NCI-H460 (cell line): Measurements from ENCODE around the gene CNOT2. TPM values are rescaled to one million over a fixed set of nuclear protein-coding genes. Genes with fewer than 3 reads are reported as not detected.

Experiments used
- DNase-seq: peaks from one replicate; pipeline ENCODE4 v3.0.0-alpha.2; 2016; ENCODE audit warnings: low read depth; ENCODE audit errors: extremely low read depth
- polyA plus RNA-seq: library from polyadenylated mRNA; depleted of rRNA; stranded (reverse); fragments of >200 nt; gene quantifications from 2 replicates; pipeline ENCODE4 v1.2.3, GENCODE V29; 2014; cell fraction: nucleus; rRNA removed
- total RNA-seq: library from RNA; depleted of rRNA; stranded (reverse); fragments of >200 nt; shearing (Covaris generic); gene quantifications from 2 replicates; pipeline ENCODE4 v1.2.3, GENCODE V29; 2014; rRNA removed

CNOT2 gene, protein sequence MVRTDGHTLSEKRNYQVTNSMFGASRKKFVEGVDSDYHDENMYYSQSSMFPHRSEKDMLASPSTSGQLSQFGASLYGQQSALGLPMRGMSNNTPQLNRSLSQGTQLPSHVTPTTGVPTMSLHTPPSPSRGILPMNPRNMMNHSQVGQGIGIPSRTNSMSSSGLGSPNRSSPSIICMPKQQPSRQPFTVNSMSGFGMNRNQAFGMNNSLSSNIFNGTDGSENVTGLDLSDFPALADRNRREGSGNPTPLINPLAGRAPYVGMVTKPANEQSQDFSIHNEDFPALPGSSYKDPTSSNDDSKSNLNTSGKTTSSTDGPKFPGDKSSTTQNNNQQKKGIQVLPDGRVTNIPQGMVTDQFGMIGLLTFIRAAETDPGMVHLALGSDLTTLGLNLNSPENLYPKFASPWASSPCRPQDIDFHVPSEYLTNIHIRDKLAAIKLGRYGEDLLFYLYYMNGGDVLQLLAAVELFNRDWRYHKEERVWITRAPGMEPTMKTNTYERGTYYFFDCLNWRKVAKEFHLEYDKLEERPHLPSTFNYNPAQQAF
- 109 and 127 TPM in 2 replicates for total RNA-seq
- polyA plus RNA-seq: 91.9 and 134 TPM in 2 replicates

GRCh38 chr12:70242695-70243509, at the start of gene CNOT2:
Gene CNOT2, plus strand, starts transcription at chr12:70243433. Its CDS starts 34,794 bp downstream, at chr12:70278227.
- peak; percentile 93 for DNase-seq

- no peak for DNase-seq
Measured at GRCh38 chr12:70194076-70194475, 49.2 kb upstream of the CNOT2 start.

DNA sequence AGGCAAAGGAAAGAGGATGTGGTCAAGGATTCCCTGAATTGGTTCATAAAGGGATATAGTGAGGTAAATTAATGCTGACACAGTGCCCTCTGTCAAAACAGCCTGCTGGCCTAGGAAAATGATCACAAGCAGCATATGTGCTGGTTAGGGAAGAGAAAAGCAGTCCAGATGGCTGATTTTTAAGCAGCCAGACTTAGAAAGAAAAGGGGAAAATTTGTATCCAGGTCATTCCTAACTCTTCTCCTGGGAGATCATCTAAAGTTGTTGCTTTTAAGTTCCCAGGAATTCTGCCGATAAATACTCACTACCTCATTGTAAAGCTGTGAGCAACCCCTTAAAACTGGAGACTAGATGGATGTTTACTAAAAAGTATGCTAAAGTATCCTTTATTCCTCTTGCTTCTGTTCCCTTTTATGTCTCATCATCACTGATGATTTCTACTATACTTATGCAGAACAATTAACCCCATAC, 46.4 kb upstream of the CNOT2 start:
- DNase-seq: no peak

DNA sequence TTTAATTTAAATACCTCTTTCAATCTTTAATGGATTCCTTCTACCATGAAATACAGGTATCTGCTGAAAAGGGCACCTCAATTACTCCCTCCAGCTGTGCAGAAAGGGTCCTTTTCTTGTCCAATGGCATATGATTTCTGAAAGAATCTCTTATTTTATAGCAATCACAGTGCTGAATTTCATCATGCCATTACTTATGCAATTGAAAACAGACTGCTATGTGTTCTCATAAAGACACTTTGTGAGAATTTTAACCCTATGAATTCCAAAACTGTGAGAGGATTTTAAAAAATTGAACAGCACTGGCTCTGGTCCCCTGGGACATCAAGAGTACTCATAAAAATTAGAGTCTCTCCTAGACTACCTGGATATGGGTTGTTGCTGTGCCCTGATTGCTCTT, 45.9 kb upstream of the CNOT2 start:
- no peak for DNase-seq

DNA sequence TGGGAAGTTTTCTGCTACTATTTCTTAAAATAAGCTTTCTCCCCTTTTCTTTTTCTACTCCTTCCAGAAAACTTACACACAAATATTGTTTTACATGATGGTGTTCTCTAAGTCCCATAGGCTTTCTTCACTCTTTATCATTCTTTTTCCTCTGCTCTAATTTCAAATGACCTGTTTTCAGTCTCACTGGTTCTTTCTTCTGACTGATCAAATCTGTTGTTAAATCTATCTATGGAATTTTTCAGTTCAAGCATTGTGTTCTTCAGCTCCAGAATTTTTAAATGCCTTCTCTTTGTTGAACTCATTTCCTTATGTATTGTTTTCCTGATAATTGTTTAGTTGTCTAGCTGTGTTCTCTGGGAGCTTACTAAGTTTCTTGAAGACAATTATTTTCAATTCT, 29.5 kb upstream of the CNOT2 start:
- no peak for DNase-seq

- DNase-seq: no peak
Measured at GRCh38 chr12:70214972-70215617, 28.1 kb upstream of the CNOT2 start.

- no peak for DNase-seq
Measured at GRCh38 chr12:70217416-70217815, 25.8 kb upstream of the CNOT2 start.

GRCh38 chr12:70221626-70222025, 21.6 kb upstream of the CNOT2 start:
- DNase-seq: no peak

GRCh38 chr12:70227911-70228310, 15.3 kb upstream of the CNOT2 start:
- no peak for DNase-seq

GRCh38 chr12:70230934-70231606, 12.2 kb upstream of the CNOT2 start:
- no peak for DNase-seq

DNA sequence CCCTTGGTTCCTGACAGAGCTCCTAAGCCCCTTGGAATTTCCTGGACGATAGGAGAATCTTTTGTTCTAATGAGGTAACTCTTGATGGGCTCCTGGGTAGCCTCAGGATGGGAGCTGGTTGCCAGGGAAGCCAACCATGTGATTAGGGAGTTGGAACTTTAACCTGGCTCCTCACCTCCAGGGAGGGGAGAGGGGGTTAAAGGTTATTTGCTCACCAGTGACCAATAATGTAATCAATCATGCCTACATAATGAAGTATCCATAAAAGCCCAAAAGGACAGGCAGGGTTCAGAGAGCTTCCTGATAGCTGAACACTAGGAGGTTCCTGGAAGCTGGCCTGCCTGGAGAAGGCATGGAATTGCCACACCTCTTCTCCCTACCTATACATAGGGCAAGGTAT, 6.2 kb upstream of the CNOT2 start:
- DNase-seq: no peak

DNA sequence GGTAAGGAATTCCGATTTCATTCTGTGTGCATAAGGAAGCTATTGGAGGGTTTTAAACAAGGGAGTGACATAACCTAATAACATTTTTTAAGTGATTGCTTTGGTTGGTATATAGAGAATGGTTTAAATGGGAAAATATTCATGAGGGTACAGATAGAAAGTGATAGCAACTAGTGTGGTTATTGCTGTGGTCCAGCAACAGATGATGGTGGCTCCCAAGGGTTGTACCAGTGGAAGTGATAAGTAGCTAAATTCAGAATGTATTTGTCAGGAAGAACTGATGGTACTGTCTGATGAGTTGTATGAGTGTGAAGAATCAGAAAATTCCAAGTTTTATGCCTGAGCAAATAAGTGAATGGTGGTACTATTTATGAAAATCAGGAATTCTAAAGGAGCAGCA, 2.6 kb upstream of the CNOT2 start:
- DNase-seq: no peak

DNA sequence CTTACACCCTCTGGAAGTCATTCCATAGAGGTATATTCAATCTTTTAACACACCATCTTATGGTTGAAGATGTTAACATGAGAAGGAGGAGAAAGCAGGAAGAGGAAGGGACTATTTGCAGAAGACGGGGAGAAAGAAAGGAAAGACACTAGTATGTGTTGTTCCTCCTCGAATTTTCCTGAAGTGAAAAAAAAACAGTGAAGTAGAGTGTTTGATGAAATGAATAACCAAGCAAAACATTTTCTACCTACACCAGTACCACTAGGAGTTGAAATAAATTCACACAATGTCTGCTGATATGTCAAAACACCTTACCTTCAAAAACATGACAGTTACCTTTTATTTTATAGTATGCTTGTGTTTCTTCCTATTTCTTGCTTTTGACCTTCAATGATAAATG, 1.4 kb upstream of the CNOT2 start:
- DNase-seq: no peak

- peak; percentile 42 for DNase-seq
Measured at GRCh38 chr12:70243510-70244371, 508 bp downstream of the CNOT2 start.

DNA sequence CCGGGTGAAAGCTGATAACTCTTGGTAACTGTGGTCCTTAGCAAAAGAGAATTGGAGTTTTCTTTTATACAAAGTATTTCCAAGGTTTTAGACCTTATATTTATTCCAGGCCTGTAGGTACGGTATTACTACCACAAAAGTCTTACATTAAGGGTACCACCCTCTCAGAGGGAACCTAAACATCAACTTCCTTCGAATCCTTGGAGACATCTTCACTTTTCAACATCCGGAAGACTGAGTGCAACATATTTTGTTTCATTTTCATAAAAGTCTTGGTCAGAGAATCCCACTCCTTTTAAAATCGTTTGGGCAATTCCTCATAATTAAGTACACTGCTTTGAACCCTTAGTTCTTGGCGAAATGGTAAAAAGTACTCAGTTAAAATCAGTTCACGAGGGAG, 1.2 kb downstream of the CNOT2 start:
- no peak for DNase-seq

- DNase-seq: no peak
Measured at GRCh38 chr12:70245458-70245857, 2.2 kb downstream of the CNOT2 start.

DNA sequence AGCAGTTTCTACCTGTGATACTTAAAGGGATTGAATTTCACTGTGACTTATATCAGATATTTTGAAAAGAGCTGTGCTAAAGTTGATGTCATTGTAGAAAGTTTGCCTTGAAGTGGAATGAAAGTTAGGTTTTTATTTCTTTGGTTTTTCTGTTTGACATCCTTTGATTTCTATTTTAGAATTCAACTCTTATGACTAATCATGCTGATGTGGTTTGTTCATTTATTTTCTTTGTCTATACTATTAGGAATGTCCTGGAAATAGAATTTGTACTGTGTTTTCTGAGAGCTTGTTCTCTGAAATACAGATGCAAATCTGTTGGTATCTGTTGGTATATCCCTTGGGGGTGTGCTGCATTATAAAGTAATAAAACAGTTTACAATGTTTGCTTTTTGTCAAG, 3.3 kb downstream of the CNOT2 start:
- DNase-seq: no peak

DNA sequence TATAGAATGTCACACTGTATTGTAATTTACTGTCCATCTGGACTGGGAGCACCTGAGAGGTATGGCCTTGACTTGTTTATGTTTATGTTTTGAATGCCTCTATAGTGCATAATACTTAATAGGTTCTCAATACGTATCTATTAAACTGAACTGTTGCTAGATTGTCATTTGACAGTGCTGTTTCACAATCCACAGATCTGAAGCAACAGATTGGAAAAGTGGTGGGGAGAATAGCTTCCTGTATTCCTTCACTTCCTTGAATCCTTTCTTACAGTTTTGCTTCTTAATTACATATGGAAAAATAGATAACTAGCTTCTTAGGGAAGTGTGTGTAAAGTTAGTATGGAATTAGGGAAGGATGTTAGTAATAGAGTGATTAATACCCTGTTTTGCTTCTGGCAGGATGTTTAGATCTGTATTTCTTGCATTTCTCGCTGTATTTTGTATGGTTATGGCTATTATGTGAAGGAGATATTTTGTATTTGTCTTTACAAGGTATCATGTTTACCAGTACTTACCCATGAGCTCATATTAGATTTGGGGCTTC, 4.5 kb downstream of the CNOT2 start:
- no peak for DNase-seq

DNA sequence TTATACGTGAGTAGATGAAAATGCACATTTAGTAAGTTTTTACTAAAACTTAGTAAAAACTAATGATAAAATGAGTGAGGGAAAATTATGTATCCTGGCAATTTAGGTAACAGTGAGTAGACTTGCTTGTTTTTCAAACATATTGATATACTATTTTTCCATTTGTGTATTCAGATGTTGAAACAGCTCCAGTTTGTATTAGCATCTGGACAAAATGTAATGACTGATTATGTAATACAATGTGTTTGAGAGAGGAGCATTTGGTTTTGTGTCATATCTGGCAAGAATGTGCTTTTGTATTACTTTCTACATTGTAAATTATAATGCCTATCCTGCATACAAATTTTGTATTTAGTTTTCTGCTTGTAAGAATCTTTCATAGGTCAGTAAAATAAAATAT, 5.6 kb downstream of the CNOT2 start:
- DNase-seq: no peak
